PC-9 (cell line): ENCODE results near the gene TSPAN3.

Experiments
- CTCF ChIP-seq: fragments of 200-600 bp; sonication (generic); conservative IDR thresholded peaks from 2 replicates; pipeline ENCODE4 v1.6.1; 2017; ENCODE audit warnings: mixed run types, antibody characterized with exemption, mild to moderate bottlenecking, moderate library complexity
- EZH2 ChIP-seq: fragments of 200-600 bp; sonication (generic); IDR thresholded peaks from 2 replicates; pipeline ENCODE4 v1.8.0; 2017; ENCODE audit warnings: antibody characterized with exemption, low read depth

- no peak for TF ChIP-seq CTCF
- no peak for TF ChIP-seq EZH2
These were observed 3.1 kb downstream of the TSPAN3 start for GRCh38 chr15:77067691-77068367.
